ENCODE data around the gene IPO9.
"Not testable (repeated sequence)": the region's sequence is repeated elsewhere in the genome, so short reads cannot be mapped to it uniquely, and the experiment has no call there.

Gene IPO9

DNA sequence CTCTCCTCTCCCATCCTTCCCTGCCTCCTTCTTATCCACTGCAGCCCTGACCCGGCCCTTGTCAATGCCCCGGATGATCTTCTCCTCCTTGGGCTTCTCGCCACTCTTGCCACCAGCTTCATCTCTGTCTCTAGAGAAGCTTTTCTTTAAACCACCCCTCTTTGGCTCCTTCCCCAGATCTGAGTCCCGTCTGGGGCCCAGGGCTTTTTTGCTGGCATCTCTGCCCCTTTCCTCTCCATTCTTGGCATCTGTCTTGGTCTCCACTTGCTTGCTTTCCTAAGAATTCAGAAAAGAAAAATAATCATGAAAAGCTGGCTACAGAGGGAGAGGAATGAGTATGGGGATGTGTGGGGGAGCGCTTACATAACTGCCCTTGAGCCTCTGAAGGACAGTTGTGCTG, 71.5 kb downstream of the IPO9 start:
- no peak for DNase-seq (ENCODE audit: extremely low read depth in 1 of 2, low read depth in 1 of 2)

DNA sequence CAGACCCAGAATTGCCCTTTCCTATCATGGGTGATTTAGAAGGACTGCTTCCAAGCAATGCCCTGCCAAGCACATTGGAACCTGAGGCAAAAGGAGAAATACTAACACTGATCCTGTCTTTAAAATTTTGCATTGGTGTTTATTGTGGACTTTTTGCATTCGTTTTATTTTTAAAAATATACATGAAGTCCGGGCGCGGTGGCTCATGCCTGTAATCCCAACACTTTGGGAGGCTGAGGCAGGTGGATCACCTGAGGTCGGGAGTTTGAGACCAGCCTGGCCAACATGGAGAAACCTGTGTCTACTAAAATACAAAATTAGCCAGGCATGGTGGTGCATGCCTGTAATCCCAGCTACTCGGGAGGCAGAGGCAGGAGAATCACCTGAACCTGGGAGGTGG, 72.1 kb downstream of the IPO9 start:
- DNase-seq (ENCODE audit: extremely low read depth in 1 of 2, low read depth in 1 of 2): not testable (repeated sequence)

DNA sequence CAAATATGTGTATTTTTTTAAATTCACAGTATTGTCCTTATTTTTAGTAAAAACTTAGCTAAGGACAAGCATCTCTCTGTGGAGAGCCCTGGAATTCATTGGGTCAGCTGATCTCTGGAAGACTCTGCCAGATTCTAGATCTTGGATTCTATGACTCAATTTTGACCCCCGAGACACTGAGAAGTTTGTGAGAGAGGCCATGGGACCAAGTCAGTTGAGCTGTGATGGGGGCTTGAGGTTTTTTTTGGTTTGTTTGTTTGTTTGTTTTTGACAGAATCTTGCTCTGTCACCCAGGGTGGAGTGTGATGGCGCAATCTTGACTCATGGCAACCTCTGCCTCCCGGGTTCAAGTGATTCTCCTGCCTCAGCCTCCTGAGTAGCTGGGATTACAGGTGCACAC, 73.2 kb downstream of the IPO9 start:
- no peak for DNase-seq (ENCODE audit: extremely low read depth in 1 of 2, low read depth in 1 of 2)

DNA sequence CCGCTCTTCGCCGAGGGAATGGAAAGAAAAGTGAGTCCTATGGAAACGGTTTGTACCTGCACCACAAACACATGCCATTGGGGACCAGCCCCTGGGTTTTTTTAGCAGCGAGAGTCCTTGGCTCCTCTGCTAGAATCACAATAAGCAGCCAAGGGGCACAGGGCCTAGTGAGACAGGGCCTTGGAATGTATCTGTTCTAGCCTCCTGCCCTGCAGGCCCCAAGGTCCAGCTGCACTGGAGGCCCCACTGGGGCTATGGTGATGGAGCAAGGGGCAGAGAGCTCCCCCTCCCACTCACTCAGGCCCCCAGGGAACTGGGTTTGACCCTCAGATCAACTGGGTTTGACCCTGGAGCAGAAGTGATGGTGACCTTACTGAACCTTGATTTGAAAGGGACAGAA, 74.2 kb downstream of the IPO9 start:
- DNase-seq (ENCODE audit: extremely low read depth in 1 of 2, low read depth in 1 of 2): no peak

DNA sequence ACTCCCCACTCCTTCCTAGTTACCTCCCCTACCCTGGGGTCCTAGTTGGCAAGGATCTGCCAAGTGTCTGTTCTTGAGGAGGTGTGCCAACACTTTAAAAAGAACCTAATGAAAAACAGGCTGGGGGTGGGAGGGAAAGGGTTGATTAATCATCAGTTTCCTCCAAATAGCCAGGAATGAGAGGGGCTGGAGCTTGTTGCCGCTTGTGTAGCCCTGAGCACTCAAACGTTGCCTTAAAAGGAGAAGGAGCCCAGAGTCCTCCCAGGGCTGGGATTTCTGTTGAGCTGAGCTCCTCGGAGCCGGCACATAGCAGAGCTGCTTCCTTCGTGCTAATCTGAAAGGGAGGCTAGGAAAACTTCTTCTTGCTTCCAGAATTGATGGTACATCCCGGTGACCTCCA, 75.6 kb downstream of the IPO9 start:
- DNase-seq (ENCODE audit: extremely low read depth in 1 of 2, low read depth in 1 of 2): no peak

DNA sequence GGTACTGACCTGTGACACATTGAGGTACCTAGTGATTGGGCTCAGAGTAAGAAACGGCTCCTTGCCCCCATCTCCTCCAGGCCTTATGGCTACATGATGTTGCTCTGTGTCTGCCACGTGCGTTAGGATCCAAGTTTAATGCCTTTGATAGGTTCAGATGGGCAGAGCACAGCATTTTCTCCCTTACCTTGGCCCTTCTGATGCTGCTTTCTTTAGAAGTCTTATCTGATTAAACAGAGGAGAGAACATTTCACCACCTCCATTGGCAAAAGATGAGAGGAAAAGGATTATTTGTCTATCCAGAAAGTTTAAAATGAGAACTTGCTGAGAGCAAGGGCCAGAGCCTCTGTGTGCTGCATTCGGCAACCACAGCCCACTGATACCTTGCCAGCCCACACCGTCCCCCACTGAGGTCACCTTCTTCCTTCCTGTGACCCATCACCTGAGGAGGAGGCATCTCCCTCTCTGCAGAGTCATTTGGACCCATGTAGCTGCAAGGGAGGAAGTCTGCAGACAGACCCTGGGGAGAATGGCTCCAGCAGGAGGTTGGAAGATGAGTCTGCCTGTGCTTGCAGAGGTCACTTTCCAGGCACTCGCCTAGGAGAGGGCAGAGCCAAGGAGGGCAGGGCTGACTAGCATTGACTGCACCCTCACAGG, 76.4 kb downstream of the IPO9 start:
- DNase-seq (ENCODE audit: extremely low read depth in 1 of 2, low read depth in 1 of 2): no peak

DNA sequence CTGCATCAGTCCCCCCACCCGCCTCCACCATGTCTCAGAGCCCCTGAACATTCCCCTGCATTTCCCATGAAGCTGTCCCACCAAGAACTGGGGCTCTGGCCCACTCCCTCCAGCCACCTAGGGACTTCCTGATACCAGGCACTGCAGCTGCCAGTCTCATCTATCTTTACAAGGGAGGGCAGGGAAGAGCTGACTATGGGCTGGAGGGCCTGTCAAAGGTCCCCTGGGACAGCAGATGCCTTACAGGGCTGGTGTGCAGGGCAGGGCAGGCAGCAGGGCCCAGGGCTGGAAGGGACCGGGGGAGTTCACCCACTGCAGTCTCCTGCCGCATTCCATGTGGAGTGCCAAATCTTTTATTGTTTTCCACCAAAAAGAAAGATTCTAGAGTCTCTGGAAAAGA, 77.4 kb downstream of the IPO9 start:
- no peak for DNase-seq (ENCODE audit: extremely low read depth in 1 of 2, low read depth in 1 of 2)

DNA sequence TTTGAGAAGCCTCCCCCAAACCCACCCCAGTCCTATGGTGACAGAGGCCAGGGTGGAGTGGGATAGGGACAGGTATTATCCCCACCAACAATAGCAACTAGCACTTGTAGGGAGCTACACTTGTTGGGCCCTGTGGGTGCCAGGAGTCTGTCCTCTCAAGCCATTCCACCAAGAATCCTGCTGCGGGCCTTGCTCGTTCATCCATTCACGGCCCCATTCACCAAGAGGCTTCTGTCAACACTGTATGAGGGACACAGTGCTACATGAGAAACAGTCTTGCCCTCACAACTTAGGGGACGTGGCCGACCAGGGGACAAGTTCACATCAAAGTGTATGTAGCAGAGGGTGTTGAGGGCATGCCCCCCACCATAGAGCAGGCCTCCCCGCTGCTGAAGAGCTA, 78.7 kb downstream of the IPO9 start:
- DNase-seq (ENCODE audit: extremely low read depth in 1 of 2, low read depth in 1 of 2): no peak

DNA sequence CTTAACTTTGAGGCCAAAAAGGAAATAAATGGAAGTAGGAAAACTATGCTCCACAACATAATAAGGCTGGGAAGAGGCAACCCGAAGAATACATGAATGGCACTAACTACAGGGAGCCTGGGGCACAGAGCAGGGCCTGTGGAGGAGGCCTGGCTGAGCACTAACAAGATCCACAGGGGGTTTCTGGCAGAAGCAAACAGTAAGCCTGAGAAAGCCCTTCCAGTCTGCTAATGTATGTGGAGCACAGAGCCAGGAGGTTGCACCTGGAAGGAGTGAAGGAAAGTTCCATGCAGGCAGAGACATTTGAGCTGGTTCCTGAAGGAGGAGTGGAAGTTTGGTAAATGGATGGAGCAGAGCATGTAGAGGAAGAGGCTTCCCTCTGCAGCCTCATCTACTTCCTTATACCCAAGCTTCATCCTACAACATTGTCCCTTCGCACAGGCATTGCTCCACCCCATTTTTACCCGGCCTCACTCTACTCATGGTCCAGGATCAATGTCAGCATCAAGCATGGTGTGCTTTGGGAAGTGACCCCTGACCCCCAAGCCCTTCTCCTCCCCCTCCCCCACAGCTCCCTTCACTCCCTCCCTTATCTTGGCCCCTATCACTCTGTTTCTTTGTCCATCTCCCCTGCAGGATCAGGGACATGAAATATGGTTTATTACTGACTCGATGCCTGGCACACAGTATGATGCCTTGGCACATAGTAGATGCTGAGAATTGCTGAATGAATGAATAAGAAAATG, 83.0 kb downstream of the IPO9 start:
- DNase-seq (ENCODE audit: extremely low read depth in 1 of 2, low read depth in 1 of 2): no peak

DNA sequence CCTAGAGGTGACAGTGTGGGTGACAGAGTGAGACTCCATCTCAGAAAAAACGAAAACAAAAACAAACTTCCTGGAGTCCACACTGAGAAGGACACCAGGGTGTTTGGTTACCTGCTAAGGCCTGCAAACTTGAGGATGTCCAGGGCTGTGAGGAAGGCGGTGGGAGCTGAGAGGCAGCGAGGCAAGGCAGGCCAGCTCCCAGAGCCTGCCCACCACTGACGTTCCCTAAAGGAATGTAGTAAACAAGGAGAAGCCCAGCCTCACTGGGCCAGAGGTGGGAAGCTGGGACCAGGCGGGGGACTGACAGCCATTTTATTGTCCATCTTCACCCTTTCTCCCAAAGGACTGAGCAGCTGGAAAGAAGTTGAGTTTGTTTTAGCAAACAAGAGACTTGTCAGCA, 83.9 kb downstream of the IPO9 start:
- no peak for DNase-seq (ENCODE audit: extremely low read depth in 1 of 2, low read depth in 1 of 2)

DNA sequence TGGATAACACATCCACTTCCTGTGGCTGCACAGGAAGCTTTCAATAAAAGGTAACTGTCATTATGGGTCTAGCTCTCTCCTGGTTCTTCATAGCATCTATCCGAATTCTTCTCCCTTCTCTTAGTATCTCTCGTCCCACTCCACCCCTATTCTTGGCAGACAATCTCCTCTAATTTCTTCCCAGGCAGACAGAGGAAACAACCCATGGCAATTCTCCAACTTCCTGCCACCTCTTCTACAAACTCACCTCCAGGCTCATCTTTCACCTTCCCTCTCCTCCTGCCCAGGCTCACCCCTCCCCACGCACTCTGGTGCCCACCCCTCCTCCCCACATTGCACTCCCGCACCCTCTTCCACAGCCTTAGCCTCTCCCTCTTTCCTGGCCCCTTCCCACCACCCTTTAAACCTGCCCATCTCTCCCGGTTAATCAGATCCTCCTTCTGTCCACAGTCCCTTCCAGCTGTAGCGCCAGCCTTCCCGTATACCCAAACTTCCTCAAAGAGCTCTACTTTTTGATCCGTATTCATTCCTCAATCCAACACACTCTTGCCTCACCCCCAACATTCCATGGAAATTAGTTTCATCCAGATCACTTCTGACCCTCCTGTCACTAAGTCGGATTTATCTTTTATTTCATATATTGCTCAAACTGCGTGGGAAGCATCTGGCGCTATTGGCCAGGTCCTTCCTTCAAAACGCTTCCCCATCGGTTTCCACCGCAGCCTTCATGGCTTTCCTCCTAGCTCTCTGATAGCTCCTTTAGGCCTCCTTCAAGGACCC, 85.7 kb downstream of the IPO9 start:
- no peak for DNase-seq (ENCODE audit: extremely low read depth in 1 of 2, low read depth in 1 of 2)

DNA sequence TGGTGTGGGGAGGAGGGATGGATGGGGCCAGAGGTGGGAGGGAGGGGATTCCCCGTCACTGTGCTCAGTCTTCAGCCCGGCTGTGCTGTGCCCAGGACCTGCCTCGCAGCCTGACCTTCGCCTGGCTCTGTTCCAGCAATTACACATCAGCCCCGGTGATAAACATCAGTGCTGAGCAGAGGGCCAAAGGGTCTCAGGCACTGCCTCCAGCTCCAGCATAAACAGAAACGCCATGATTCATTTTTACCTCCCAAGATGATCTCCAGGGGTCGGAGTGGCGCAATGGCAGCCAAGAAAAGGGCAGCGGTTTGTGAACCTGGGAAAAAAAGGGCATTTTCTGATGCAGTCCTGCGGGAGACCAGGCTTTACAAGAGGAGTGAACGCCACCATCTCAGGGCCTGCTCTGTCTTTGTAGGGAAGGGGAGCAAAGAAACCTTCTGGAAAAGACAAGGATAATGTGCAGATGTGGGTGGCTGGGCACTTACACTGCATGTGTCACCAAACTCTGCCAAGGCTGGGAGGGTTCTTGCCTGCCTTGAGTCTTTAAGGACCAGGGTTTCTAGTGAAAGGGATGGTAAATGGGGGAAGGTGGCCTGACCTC, 87.8 kb downstream of the IPO9 start:
- no peak for DNase-seq (ENCODE audit: extremely low read depth in 1 of 2, low read depth in 1 of 2)

DNA sequence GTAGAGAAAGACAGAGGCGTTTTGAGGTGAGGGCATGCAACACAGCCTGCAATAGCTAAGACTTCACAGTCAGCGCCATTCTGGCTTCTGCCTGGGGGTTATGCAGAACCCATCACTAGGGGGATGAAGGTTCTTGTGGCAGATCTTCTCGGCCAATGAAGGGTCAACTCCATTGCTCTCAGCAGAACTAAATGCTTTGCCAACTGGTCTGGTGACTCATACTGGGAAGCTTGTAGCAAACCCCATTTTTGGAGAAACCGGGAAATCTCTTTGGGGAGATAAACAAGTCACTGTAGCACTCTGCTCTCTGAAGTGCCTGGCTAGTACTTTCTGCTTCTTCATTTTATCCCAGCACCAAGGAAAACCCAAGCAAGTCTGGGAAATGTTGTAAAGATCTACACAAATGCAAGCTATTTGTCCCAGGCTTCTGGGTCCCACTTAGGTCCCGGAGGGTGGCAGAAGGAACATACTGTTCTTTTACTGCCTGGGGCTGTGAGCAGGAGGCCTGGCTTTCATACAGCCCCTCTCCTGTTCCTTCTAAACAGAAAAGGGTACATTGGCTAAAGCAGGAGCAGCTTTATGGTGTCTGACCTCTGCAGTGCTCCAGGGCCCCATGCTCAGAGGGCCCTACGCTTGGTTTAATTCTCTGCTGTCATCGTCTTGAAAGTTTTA, 88.5 kb downstream of the IPO9 start:
- DNase-seq (ENCODE audit: extremely low read depth in 1 of 2, low read depth in 1 of 2): no peak

DNA sequence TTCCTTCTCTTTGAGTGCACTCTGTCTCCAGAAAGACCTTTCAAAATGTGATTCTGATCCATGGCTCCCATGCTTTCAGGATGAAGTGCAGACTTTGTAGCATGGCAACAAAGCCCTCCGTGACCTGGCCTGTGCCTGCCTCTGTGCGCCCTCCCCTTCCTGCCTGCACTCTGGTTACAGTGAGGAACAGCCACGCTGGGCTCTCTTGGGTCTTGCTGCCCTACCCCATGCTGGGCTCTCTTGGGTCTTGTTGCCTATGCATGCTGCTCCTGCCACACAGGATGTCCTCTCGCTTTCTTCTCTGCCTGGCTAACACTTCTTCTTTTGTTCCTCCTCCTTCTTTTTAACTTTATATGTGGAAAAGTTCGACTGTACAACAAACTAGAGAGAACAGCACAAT, 89.4 kb downstream of the IPO9 start:
- DNase-seq (ENCODE audit: extremely low read depth in 1 of 2, low read depth in 1 of 2): no peak

DNA sequence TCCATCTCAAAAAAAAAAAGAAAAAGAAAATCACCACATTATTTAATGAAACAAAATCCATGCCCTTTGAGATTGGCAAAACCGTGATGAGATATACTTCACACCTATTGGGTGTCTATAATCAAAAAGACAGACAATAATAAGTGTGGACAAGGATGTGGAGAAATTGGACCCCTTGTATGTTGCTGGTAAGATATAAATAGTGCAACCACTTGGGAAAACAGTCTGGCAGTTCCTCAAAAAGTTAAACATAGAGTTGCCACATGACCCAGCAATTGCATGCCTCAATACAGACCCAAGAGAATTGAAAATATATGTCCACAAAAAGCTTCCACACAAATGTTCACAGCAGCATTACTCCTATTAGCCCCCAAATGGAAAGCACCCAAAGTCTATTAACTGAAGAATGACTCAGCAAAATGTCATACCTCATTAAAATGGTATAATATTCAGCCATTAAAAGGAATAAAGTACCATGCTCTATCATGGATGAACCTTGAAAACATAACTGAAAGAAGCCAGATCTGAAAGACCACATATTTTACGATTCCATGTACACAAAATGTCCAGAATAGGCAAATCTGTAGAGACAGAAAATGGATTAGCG, 93.1 kb downstream of the IPO9 start:
- no peak for DNase-seq (ENCODE audit: extremely low read depth in 1 of 2, low read depth in 1 of 2)

DNA sequence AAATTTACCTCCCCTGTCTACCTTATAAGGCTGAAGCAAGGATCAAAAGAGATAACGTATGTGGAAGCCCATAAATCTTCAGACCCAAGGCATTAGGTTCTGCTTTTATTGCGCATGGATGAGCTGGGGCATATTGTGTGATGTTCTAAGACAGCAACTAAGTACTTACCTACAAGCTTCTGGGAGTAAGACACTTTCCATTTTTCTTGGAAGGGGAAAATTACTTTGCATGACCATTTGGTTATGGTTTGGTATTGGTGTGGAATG, 96.3 kb downstream of the IPO9 start:
- DNase-seq (ENCODE audit: extremely low read depth in 1 of 2, low read depth in 1 of 2): no peak

DNA sequence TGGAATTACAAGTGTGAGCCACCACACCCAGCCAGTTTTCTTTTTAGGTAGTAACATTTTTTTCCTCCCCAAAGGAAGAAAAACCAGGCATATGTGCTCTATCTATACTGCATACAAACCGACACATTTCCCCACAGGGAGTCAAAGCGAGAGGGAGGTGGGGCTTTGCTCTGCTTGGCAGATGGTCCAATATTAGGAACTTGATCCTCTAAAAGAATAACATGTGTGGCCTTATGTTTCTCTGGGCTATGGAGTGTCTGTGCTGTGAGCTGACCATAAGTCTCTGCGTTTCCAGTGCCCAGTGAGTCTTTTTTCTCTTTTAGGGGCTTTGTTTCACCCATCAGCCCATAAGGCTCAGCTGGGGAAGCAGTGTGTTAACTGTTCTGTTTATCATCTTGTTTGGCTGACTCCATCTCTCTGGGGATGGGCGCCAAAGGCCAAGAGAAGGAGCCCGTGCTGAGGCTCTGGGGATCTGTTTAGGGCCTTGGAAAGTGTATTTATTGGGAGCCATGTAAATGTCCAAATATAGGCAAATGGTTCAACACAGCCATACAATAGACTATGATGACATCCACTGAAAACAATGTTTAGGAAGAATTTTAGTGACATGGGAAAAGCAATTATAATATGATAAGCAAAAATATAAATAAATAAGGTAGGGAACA, 97.2 kb downstream of the IPO9 start:
- no peak for DNase-seq (ENCODE audit: extremely low read depth in 1 of 2, low read depth in 1 of 2)

DNA sequence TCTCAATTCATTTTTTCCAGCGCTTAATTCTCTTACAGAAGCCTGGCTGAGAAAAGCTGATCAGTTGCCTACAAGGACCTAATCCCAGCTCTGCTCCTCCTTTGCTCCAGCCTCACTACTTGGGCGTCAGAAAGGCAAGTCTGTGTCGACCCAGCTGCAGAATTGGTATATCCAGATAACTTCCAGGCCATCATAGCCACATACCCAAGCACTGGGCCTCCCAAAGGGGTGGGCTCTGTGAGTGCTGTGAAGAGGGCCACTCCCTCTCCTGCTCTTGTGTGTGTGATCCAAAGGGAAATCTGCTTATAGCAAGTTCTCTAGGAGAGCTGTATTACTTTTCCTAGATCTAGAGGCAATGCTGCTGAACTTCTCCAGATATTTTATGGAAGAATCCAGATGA, 99.3 kb downstream of the IPO9 start:
- DNase-seq (ENCODE audit: extremely low read depth in 1 of 2, low read depth in 1 of 2): no peak

DNA sequence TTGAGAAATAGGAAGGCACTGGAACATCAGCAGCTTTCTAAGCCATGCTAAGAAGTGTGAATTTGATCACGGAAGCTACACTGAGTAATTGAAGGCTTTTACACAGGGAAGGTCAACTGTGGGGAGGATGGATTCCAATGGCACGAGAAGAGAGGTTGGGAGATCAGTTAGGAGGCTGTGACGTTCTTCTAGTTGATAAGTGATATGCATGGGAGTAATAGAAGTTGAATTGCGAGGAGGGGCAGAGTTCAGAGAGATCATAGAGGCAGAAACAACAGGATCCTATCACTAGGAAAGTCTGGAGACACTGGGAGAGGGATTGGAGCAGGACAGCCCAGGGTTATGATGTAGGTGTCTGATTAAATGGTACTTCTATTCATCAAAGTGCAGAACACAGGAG, 101.2 kb downstream of the IPO9 start:
- DNase-seq (ENCODE audit: extremely low read depth in 1 of 2, low read depth in 1 of 2): no peak

DNA sequence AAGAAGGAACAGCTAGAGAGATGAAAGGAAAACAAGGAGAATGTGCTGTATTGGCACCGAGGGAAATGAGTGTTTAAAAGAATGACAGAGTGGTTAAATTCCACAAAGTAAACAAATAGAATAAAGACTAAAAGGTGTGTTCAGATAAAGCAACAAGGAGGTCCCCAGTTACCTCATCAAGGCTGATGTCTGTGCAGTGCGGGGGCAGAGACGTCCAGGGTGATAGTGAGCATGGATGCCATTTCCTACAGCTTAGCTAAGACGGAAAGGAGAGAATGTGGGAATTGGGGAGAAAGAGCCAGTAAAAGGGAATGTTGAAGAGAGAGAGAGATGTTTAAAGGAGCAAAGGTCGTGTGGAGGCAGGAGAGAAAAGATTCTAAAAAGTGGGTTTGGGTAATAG, 101.8 kb downstream of the IPO9 start:
- DNase-seq (ENCODE audit: extremely low read depth in 1 of 2, low read depth in 1 of 2): no peak
